ENCODE measurements around the gene TNK2. TPM values are rescaled to one million over a fixed set of nuclear protein-coding genes. Genes with fewer than 3 reads are reported as not detected.

The TNK2 gene
- total and polyA plus RNA-seq, 5 donors: 40.1 to 162 (median 77.9) TPM

DNA sequence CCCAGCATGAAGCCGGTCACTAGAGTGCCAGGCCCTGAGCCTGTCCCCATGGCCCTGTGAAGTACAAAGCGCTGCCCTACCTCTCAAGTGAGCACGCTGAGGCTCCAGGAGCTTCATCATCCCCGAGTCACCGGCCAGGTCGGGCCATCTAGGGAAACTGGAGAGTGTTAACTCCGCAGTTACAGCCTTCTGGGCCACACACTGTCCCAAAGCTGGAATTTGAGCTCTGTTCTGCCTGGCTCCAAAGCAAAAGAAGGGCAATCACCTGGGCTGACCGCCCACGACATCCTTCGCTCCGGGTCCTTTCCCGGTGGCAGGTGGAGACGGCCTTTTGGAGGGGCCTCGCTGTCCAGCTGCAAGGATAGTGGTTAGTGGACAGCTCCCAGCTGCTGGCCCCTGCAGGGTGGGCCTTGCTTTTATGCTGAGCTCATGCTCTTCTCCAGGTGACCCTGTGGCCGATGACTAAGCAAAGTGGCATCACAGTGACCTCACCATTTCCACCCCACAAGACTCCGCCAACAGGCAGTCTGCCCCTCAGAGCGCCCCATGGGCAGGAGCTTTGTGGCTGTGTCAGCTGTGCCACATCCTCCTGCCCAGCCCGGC is 93.1 kb downstream of the TNK2 start:
- DNase-seq (no peak), ATAC-seq (no peak)
- Histone ChIP-seq H3K27me3 (ENCODE audit: control insufficient read depth, insufficient read depth) (no peaks in the 10 kb centered on the region), H3K4me3 (ENCODE audit: low read length) (no peak overlapping the region), H3K27ac (ENCODE audit: low read length) (no peak overlapping the region), H3K4me1 (ENCODE audit: control insufficient read depth, insufficient read depth, low read length) (no peaks in the 10 kb centered on the region), H3K9me3 (ENCODE audit: control insufficient read depth, low read length) (no peaks in the 10 kb centered on the region)
- intact Hi-C loops (cut with DNase I): no loop called here
- 80% methylated on average over 18 of the region's 18 CpGs for WGBS

DNA sequence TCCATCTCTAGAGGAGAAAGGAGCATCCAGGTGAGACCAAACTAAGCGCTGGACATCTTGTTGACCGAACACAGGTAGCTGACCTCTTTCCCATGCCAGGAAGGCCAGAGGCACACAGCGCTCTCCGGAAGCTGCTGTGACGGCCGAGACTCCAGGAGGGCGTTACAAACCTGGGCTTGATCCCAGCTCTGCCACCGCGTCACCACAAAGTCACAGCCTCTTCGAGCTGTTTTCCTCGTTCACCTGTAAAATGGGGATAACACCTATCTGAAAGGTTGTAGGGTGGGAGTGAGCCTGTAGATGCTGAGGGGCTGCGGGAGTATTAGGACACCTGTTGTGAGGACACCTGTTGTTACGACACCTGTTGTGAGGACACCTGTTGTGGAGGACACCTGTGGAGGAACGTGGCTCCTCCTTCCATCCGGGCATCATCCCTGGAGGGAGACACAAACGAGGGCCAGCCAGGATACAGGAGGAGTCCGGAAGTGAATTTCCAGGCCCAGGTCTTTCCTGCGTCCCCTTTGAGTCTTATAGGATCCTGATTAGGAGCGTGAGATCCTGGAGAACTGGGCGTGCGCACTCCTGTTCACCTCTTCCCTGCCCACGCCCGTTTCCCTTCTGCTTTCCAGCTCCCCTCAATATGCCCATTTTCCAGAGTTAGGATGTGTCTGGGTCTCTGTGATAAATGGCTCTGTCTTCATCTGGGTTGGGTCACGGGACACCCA is 94.3 kb downstream of the TNK2 start:
- Histone ChIP-seq H3K27me3 (ENCODE audit: control insufficient read depth, insufficient read depth) (no peaks in the 10 kb centered on the region), H3K4me1 (ENCODE audit: control insufficient read depth, insufficient read depth, low read length) (no peaks in the 10 kb centered on the region)

More for the DNA sequence above, 94.3 kb downstream of the TNK2 start:
- no peak overlapping the region for H3K4me3 ChIP-seq (ENCODE audit: low read length)
- intact Hi-C loops (cut with DNase I): no loop called here
- H3K9me3 ChIP-seq (ENCODE audit: control insufficient read depth, low read length): no peaks in the 10 kb centered on the region
- DNase-seq (no peak), ATAC-seq (no peak)
- no peak overlapping the region for H3K27ac ChIP-seq (ENCODE audit: low read length)
- WGBS: 83% methylated on average over 24 of the region's 24 CpGs

Small RNA genes lying within 50 kb of the gene (microRNA-seq; reads per million reads assigned to microRNA genes)
- gene MIR6829: 0 to 0.42 reads per million in 2 donors

Other genes with a start within 250 kb of the TNK2 start
- gene MUC20, start 187.6 kb downstream of the TNK2 start, total RNA-seq: 1 to 10 TPM in 3 of 4 donors, under 1 TPM in 1; 0.86 to 4.8 (median 1.9) TPM
- gene MUC20, start 187.6 kb downstream of the TNK2 start, polyA plus RNA-seq: 1.7 TPM
- under 1 TPM in 1 of 4 donors, not detected in 3; 0.12 TPM for gene MUC4, start 96.6 kb downstream of the TNK2 start, total RNA-seq
- gene MUC4, start 96.6 kb downstream of the TNK2 start, polyA plus RNA-seq: 0.02 TPM
- 100 to 1,000 TPM in 1 of 4 donors, 10 to 100 TPM in 3; 64.1 to 199 (median 91.4) TPM for gene TFRC, start 173.5 kb upstream of the TNK2 start, total RNA-seq
- 23.4 TPM for gene TFRC, start 173.5 kb upstream of the TNK2 start, polyA plus RNA-seq